GM19467 (cell line): ENCODE data around the gene OSM.

ENCODE experiments used
- ATAC-seq: cut with Tn5 transposase; IDR thresholded peaks from one replicate; pipeline ENCODE4 v1.9.1; 2021; ENCODE audit warnings: mild to moderate bottlenecking, moderate library complexity; ENCODE audit not compliant: unreplicated experiment

OSM gene

GRCh38 chr22:30297991-30298701 is 31.5 kb upstream of the OSM start:
- no peak for ATAC-seq

- no peak for ATAC-seq
These were observed 30.8 kb upstream of the OSM start for GRCh38 chr22:30297276-30297990.

GRCh38 chr22:30296833-30297232 is 30.2 kb upstream of the OSM start:
- ATAC-seq, result no peak

- no peak for ATAC-seq
These were observed 29.7 kb upstream of the OSM start for GRCh38 chr22:30296324-30296723.

GRCh38 chr22:30295576-30295975 is 28.9 kb upstream of the OSM start:
- ATAC-seq, result no peak

- no peak for ATAC-seq
These were observed 28.2 kb upstream of the OSM start for GRCh38 chr22:30294830-30295229.

GRCh38 chr22:30294066-30294465 is 27.4 kb upstream of the OSM start:
- no peak for ATAC-seq

GRCh38 chr22:30293026-30293425 is 26.4 kb upstream of the OSM start:
- no peak for ATAC-seq

- no peak for ATAC-seq
These were observed 25.7 kb upstream of the OSM start for GRCh38 chr22:30292069-30292970.

- ATAC-seq, result no peak
These were observed 24.6 kb upstream of the OSM start for GRCh38 chr22:30291058-30291892.

- ATAC-seq, result no peak
These were observed 23.8 kb upstream of the OSM start for GRCh38 chr22:30290342-30291057.

GRCh38 chr22:30289980-30290313 is 23.3 kb upstream of the OSM start:
- ATAC-seq, result peak; percentile 15

GRCh38 chr22:30289141-30289979 is 22.7 kb upstream of the OSM start, which contains the start of gene CASTOR1:
CASTOR1 (minus strand) TSS chr22:30289505; CDS start chr22:30289497, 8 bp downstream.
- ATAC-seq, result peak; percentile 57

- ATAC-seq, result no peak
These were observed 21.9 kb upstream of the OSM start for GRCh38 chr22:30288419-30289140.

GRCh38 chr22:30287648-30288418 is 21.2 kb upstream of the OSM start:
- no peak for ATAC-seq

GRCh38 chr22:30286813-30287647 is 20.4 kb upstream of the OSM start:
- no peak for ATAC-seq

- no peak for ATAC-seq
These were observed 19.7 kb upstream of the OSM start for GRCh38 chr22:30286331-30286730.
